ENCODE results near the gene ISOC2. TPM values are rescaled to one million over a fixed set of nuclear protein-coding genes. Genes with fewer than 3 reads are reported as not detected.

Gene ISOC2
- total and polyA plus RNA-seq, 2 donors (not counting 3 experiments of a cell fraction or from before 2014, with no cell fraction given): 49.3 to 68.7 TPM

- Histone ChIP-seq H3K4me2 (ENCODE audit: insufficient read depth, low read length) (no peak overlapping the region), H3K4me3 (replicated peaks in 1 of 3; ENCODE audit: insufficient read depth in 1 of 3, low read depth in 1 of 3, low read length in 3 of 3) (no peak overlapping the region), H3K9me3 (replicated peaks; ENCODE audit: control insufficient read depth, insufficient read depth, low read length) (no peaks in the 10 kb centered on the region), H3K9me1 (replicated peaks; ENCODE audit: control insufficient read depth, extremely low read depth, insufficient read depth, low read length) (no peaks in the 10 kb centered on the region), H2AFZ (ENCODE audit: low read depth, low read length) (no peak overlapping the region), H3K36me3 (ENCODE audit: control insufficient read depth in 2 of 2, extremely low read depth in 1 of 2, insufficient read depth in 2 of 2, low read length in 2 of 2) (no peaks in the 10 kb centered on the region), H3K27ac (ENCODE audit: insufficient read depth, low read depth, low read length) (no peak overlapping the region), H3K79me2 (ENCODE audit: control insufficient read depth, insufficient read depth, low read length) (no peaks in the 10 kb centered on the region), H4K20me1 (replicated peaks; ENCODE audit: control insufficient read depth, extremely low read depth, insufficient read depth, low read length) (no peaks in the 10 kb centered on the region), H3K9ac (replicated peaks; ENCODE audit: extremely low read depth, insufficient read depth, low read length) (no peak overlapping the region), H3K27me3 (ENCODE audit: control insufficient read depth in 2 of 2, insufficient read depth in 2 of 2, low read length in 2 of 2) (no peaks in the 10 kb centered on the region), H3K4me1 (ENCODE audit: control insufficient read depth, extremely low read depth, insufficient read depth, low read length) (no peaks in the 10 kb centered on the region)
- dilution Hi-C loops (cut with MboI; ENCODE audit: extremely low pct_ligation_motif_present, low sequenced_read_pairs) (no loop called here), intact Hi-C loops (cut with micrococcal nuclease) (no loop called here)
- DNase-seq (ENCODE audit: low read depth, low spot score) (no peak), FAIRE-seq (no peak)
- TF ChIP-seq JUN (IDR thresholded peaks at IDR 0.05; ENCODE audit: borderline replicate concordance, insufficient read depth, insufficient read length, low read depth) (no peak), GATA2 (IDR thresholded peaks at IDR 0.05; ENCODE audit: insufficient read depth, insufficient read length, low read depth, low read length) (no peak), POLR2AphosphoS5 (IDR thresholded peaks at IDR 0.05; ENCODE audit: insufficient read depth, low read depth, low read length) (no peak), EZH2 (IDR thresholded peaks at IDR 0.05; ENCODE audit: borderline replicate concordance, low read depth, low read length, severe bottlenecking) (no peak), CTCF (IDR thresholded peaks at IDR 0.05; ENCODE audit: extremely low read depth in 1 of 2, insufficient read depth in 1 of 2, low read depth in 1 of 2, low read length in 2 of 2) (no peak), MAX (IDR thresholded peaks at IDR 0.05; ENCODE audit: insufficient read depth, insufficient read length) (no peak), MYC (IDR thresholded peaks at IDR 0.05; ENCODE audit: low read depth, low read length) (no peak), FOS (IDR thresholded peaks at IDR 0.05; ENCODE audit: borderline replicate concordance, insufficient read depth, low read length) (no peak), POLR2A (IDR thresholded peaks at IDR 0.05; ENCODE audit: low read depth, low read length) (no peak)
- ChIA-PET POLR2A (interaction anchor here (0.6 kb wide), 1 partner anchor 85 kb away, joined by 4 read pairs; no protein-coding TSS in a partner anchor), CTCF (interaction anchor here (2.1 to 2.7 kb wide), 2 partner anchors 11 to 31 kb away, joined by 6 to 22 read pairs; no protein-coding TSS in a partner anchor)
- BruUV-seq (replicated peaks): no TSS peak
These were observed 36.9 kb upstream of the ISOC2 start for GRCh38 chr19:55498246-55498840.
